ENCODE data around the gene TPK1. TPM values are rescaled to one million over a fixed set of nuclear protein-coding genes. Genes with fewer than 3 reads are reported as not detected.

TPK1 gene
- polyA plus RNA-seq, 2 donors, result 0.63 to 1.8 TPM

DNA sequence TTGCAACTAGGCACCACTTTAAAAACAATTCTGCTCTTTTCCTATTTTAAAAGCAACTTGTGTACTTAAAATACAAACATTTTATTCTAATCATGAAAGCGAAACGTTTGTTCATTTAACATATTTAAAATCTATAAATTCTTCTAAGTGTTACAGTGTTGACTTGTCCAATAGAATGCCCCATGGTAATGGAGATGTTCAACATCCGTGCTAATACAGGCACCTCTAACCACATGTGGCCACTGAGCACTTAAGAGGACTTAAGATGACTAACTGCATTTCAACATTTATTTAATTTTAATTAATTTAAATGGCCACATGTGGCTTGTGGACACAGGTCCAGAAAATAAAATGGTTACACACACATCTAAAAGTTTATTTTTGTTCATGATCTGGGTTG, 115.1 kb downstream of the TPK1 start:
- no peak overlapping the region for H3K27ac ChIP-seq (ENCODE audit: low read depth in 2 of 2, low read length in 1 of 2)
- WGBS, 2 donors, result 83 to 91% methylated on average over 3 of the region's 3 CpGs
- no peaks in the 10 kb centered on the region for H3K36me3 ChIP-seq (ENCODE audit: control insufficient read depth in 2 of 2, insufficient read depth in 2 of 2, low read length in 1 of 2)
- no peaks in the 10 kb centered on the region for H3K9me3 ChIP-seq (ENCODE audit: control insufficient read depth in 2 of 2, insufficient read depth in 1 of 2, low read depth in 1 of 2, low read length in 1 of 2)
- no peak overlapping the region for H3K4me3 ChIP-seq (ENCODE audit: low read depth in 1 of 2, low read length in 2 of 2)
- H3K4me1 ChIP-seq (ENCODE audit: control insufficient read depth in 2 of 2, insufficient read depth in 2 of 2, low read length in 1 of 2), result no peaks in the 10 kb centered on the region
- no peaks in the 10 kb centered on the region for H3K27me3 ChIP-seq (ENCODE audit: control insufficient read depth in 1 of 2, insufficient read depth in 2 of 2, low read length in 2 of 2)

DNA sequence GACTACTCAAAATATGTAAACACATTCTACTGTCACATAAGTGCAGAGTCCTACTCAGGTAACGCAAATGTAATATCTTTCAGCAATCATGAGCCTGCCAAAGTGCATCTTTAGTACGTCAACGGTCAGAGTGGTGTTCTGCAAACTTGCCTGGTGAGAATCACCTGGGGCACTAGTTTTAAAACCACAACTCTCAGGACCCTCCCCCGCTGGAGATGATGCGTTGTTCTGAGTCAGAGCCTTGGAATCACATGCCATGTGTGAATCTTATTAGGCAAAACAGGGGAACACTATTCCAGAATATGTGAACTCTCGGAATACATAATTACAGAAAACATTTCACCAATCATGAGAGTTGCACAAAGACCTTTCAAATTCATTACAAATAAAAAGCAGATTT, 115.7 kb downstream of the TPK1 start:
- Histone ChIP-seq H3K9me3 (ENCODE audit: control insufficient read depth in 2 of 2, insufficient read depth in 1 of 2, low read depth in 1 of 2, low read length in 1 of 2) (no peaks in the 10 kb centered on the region), H3K27ac (ENCODE audit: low read depth in 2 of 2, low read length in 1 of 2) (no peak overlapping the region), H3K4me3 (ENCODE audit: low read depth in 1 of 2, low read length in 2 of 2) (no peak overlapping the region), H3K36me3 (ENCODE audit: control insufficient read depth in 2 of 2, insufficient read depth in 2 of 2, low read length in 1 of 2) (no peaks in the 10 kb centered on the region), H3K4me1 (ENCODE audit: control insufficient read depth in 2 of 2, insufficient read depth in 2 of 2, low read length in 1 of 2) (no peaks in the 10 kb centered on the region), H3K27me3 (ENCODE audit: control insufficient read depth in 1 of 2, insufficient read depth in 2 of 2, low read length in 2 of 2) (no peaks in the 10 kb centered on the region)
- 81 to 82% methylated on average over 6 of the region's 6 CpGs for WGBS, 2 donors

DNA sequence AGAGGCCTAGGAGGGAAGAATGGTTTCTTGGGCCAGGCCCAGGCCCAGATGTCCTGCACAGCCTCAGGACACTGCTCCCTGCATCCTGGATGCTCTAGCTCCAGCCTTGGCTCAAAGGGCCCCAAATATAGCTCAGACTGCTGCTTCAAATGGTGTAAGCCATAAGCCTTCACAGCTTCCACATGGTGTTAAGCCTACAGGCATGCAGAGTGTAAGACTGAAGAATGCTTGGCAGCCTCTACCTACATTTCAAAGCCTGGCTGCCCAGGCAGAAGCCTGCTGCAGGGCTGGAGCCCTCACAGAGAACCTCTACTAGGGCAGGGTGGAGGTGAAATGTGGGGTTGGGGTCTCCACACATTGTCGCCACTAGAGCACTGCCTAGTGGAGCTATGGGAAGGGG, 118.1 kb downstream of the TPK1 start:
- Histone ChIP-seq H3K4me3 (ENCODE audit: low read depth in 1 of 2, low read length in 2 of 2) (no peak overlapping the region), H3K36me3 (ENCODE audit: control insufficient read depth in 2 of 2, insufficient read depth in 2 of 2, low read length in 1 of 2) (no peaks in the 10 kb centered on the region), H3K9me3 (ENCODE audit: control insufficient read depth in 2 of 2, insufficient read depth in 1 of 2, low read depth in 1 of 2, low read length in 1 of 2) (no peaks in the 10 kb centered on the region), H3K27ac (ENCODE audit: low read depth in 2 of 2, low read length in 1 of 2) (no peak overlapping the region), H3K27me3 (ENCODE audit: control insufficient read depth in 1 of 2, insufficient read depth in 2 of 2, low read length in 2 of 2) (no peaks in the 10 kb centered on the region), H3K4me1 (ENCODE audit: control insufficient read depth in 2 of 2, insufficient read depth in 2 of 2, low read length in 1 of 2) (no peaks in the 10 kb centered on the region)
- 98 to 100% methylated on average over 1 of the region's 1 CpG for WGBS, 2 donors

GRCh38 chr7:144713850-144714249, 122.0 kb downstream of the TPK1 start:
- no peak overlapping the region for H3K4me3 ChIP-seq (ENCODE audit: low read depth in 1 of 2, low read length in 2 of 2)
- H3K4me1 ChIP-seq (ENCODE audit: control insufficient read depth in 2 of 2, insufficient read depth in 2 of 2, low read length in 1 of 2), result no peaks in the 10 kb centered on the region
- H3K27me3 ChIP-seq (ENCODE audit: control insufficient read depth in 1 of 2, insufficient read depth in 2 of 2, low read length in 2 of 2), result no peaks in the 10 kb centered on the region
- 58 to 68% methylated on average over 2 of the region's 2 CpGs for WGBS, 2 donors
- H3K36me3 ChIP-seq (ENCODE audit: control insufficient read depth in 2 of 2, insufficient read depth in 2 of 2, low read length in 1 of 2), result no peaks in the 10 kb centered on the region
- no peaks in the 10 kb centered on the region for H3K9me3 ChIP-seq (ENCODE audit: control insufficient read depth in 2 of 2, insufficient read depth in 1 of 2, low read depth in 1 of 2, low read length in 1 of 2)
- no peak overlapping the region for H3K27ac ChIP-seq (ENCODE audit: low read depth in 2 of 2, low read length in 1 of 2)

- H3K36me3 ChIP-seq (ENCODE audit: control insufficient read depth in 2 of 2, insufficient read depth in 2 of 2, low read length in 1 of 2), result no peaks in the 10 kb centered on the region
- H3K9me3 ChIP-seq (ENCODE audit: control insufficient read depth in 2 of 2, insufficient read depth in 1 of 2, low read depth in 1 of 2, low read length in 1 of 2), result no peaks in the 10 kb centered on the region
- WGBS, 2 donors, result 78 to 83% methylated on average over 4 of the region's 4 CpGs
- no peak overlapping the region for H3K27ac ChIP-seq (ENCODE audit: low read depth in 2 of 2, low read length in 1 of 2)
- no peak overlapping the region for H3K4me3 ChIP-seq (ENCODE audit: low read depth in 1 of 2, low read length in 2 of 2)
- H3K27me3 ChIP-seq (ENCODE audit: control insufficient read depth in 1 of 2, insufficient read depth in 2 of 2, low read length in 2 of 2), result no peaks in the 10 kb centered on the region
- no peaks in the 10 kb centered on the region for H3K4me1 ChIP-seq (ENCODE audit: control insufficient read depth in 2 of 2, insufficient read depth in 2 of 2, low read length in 1 of 2)
Observed at GRCh38 chr7:144710791-144711190, 125.1 kb downstream of the TPK1 start.

DNA sequence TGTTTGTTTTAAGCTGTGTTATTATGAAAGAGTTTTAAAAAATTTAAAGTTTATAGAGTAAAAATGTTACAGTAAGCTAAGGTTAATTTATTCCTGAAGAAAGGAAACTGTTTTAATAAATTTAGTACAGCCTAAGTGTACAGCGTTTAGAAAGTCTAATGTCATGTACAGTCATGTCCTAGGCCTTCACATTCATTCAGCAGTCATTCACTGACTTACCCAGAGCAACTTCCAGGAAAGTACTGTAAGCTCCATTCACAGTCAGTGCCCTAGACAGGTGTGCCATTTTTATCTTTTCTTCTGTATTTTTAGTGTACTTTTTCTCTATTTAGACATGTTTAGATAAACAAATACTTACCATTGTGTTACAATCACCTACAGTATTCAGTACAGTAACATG, 126.8 kb downstream of the TPK1 start:
- WGBS, 2 donors, result 56 to 62% methylated on average over 1 of the region's 1 CpG
- no peaks in the 10 kb centered on the region for H3K36me3 ChIP-seq (ENCODE audit: control insufficient read depth in 2 of 2, insufficient read depth in 2 of 2, low read length in 1 of 2)
- H3K4me3 ChIP-seq (ENCODE audit: low read depth in 1 of 2, low read length in 2 of 2), result no peak overlapping the region
- no peaks in the 10 kb centered on the region for H3K27me3 ChIP-seq (ENCODE audit: control insufficient read depth in 1 of 2, insufficient read depth in 2 of 2, low read length in 2 of 2)
- no peaks in the 10 kb centered on the region for H3K4me1 ChIP-seq (ENCODE audit: control insufficient read depth in 2 of 2, insufficient read depth in 2 of 2, low read length in 1 of 2)
- H3K9me3 ChIP-seq (ENCODE audit: control insufficient read depth in 2 of 2, insufficient read depth in 1 of 2, low read depth in 1 of 2, low read length in 1 of 2), result no peaks in the 10 kb centered on the region
- H3K27ac ChIP-seq (ENCODE audit: low read depth in 2 of 2, low read length in 1 of 2), result no peak overlapping the region

GRCh38 chr7:144691240-144691639, 144.6 kb downstream of the TPK1 start:
- Histone ChIP-seq H3K4me3 (ENCODE audit: low read depth in 1 of 2, low read length in 2 of 2) (no peak overlapping the region), H3K36me3 (ENCODE audit: control insufficient read depth in 2 of 2, insufficient read depth in 2 of 2, low read length in 1 of 2) (no peaks in the 10 kb centered on the region), H3K9me3 (ENCODE audit: control insufficient read depth in 2 of 2, insufficient read depth in 1 of 2, low read depth in 1 of 2, low read length in 1 of 2) (no peaks in the 10 kb centered on the region), H3K4me1 (ENCODE audit: control insufficient read depth in 2 of 2, insufficient read depth in 2 of 2, low read length in 1 of 2) (no peaks in the 10 kb centered on the region), H3K27ac (ENCODE audit: low read depth in 2 of 2, low read length in 1 of 2) (no peak overlapping the region), H3K27me3 (ENCODE audit: control insufficient read depth in 1 of 2, insufficient read depth in 2 of 2, low read length in 2 of 2) (no peaks in the 10 kb centered on the region)

- H3K27ac ChIP-seq (ENCODE audit: low read depth in 2 of 2, low read length in 1 of 2), result no peak overlapping the region
- 88 to 91% methylated on average over 6 of the region's 6 CpGs for WGBS, 2 donors
- no peaks in the 10 kb centered on the region for H3K36me3 ChIP-seq (ENCODE audit: control insufficient read depth in 2 of 2, insufficient read depth in 2 of 2, low read length in 1 of 2)
- H3K4me1 ChIP-seq (ENCODE audit: control insufficient read depth in 2 of 2, insufficient read depth in 2 of 2, low read length in 1 of 2), result no peaks in the 10 kb centered on the region
- no peak overlapping the region for H3K4me3 ChIP-seq (ENCODE audit: low read depth in 1 of 2, low read length in 2 of 2)
- H3K9me3 ChIP-seq (ENCODE audit: control insufficient read depth in 2 of 2, insufficient read depth in 1 of 2, low read depth in 1 of 2, low read length in 1 of 2), result no peaks in the 10 kb centered on the region
- no peaks in the 10 kb centered on the region for H3K27me3 ChIP-seq (ENCODE audit: control insufficient read depth in 1 of 2, insufficient read depth in 2 of 2, low read length in 2 of 2)
Observed at GRCh38 chr7:144682581-144683280, 153.1 kb downstream of the TPK1 start.

DNA sequence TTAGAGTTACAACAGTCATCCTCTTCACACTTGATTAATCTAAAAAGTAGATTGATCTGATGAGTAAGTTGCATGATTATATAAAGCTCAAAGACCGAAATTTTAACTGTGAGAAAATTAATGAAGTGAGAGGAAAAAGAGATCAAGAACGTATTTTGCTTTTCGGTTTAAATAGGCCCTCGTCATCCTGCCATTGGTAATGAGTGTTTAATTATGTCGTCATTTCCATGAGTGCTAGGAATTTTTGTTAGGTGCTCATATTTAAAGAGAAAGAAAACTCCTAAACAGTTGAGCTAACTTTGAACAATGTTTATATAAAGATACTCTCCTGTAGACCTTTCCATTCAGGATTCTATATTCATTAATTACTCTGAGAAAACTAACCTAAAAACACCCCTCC, 159.4 kb downstream of the TPK1 start:
- no peaks in the 10 kb centered on the region for H3K9me3 ChIP-seq (ENCODE audit: control insufficient read depth in 2 of 2, insufficient read depth in 1 of 2, low read depth in 1 of 2, low read length in 1 of 2)
- no peaks in the 10 kb centered on the region for H3K4me1 ChIP-seq (ENCODE audit: control insufficient read depth in 2 of 2, insufficient read depth in 2 of 2, low read length in 1 of 2)
- WGBS, 2 donors, result 72 to 82% methylated on average over 5 of the region's 5 CpGs
- no peaks in the 10 kb centered on the region for H3K27me3 ChIP-seq (ENCODE audit: control insufficient read depth in 1 of 2, insufficient read depth in 2 of 2, low read length in 2 of 2)
- no peaks in the 10 kb centered on the region for H3K36me3 ChIP-seq (ENCODE audit: control insufficient read depth in 2 of 2, insufficient read depth in 2 of 2, low read length in 1 of 2)
- H3K4me3 ChIP-seq (ENCODE audit: low read depth in 1 of 2, low read length in 2 of 2), result no peak overlapping the region
- H3K27ac ChIP-seq (ENCODE audit: low read depth in 2 of 2, low read length in 1 of 2), result no peak overlapping the region

DNA sequence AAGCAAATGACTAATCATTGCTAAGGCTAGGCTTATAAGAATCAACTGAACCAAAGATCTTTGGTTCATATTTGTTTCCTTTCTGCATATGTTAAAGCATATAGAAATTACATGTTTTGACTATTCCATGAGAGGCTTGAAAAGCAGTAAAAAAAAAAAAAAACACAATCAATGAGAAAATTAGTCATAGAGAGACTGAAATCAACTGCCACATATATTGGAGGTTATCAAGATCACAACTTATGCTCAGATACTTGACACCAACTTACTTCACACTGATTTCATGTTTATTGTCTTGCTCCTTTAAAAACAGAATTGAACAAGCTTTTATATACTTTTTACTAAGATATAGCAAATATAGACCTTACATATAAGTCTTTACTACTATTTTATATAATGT, 161.3 kb downstream of the TPK1 start:
- Histone ChIP-seq H3K9me3 (ENCODE audit: control insufficient read depth in 2 of 2, insufficient read depth in 1 of 2, low read depth in 1 of 2, low read length in 1 of 2) (no peaks in the 10 kb centered on the region), H3K4me1 (ENCODE audit: control insufficient read depth in 2 of 2, insufficient read depth in 2 of 2, low read length in 1 of 2) (no peaks in the 10 kb centered on the region), H3K36me3 (ENCODE audit: control insufficient read depth in 2 of 2, insufficient read depth in 2 of 2, low read length in 1 of 2) (no peaks in the 10 kb centered on the region), H3K27me3 (ENCODE audit: control insufficient read depth in 1 of 2, insufficient read depth in 2 of 2, low read length in 2 of 2) (no peaks in the 10 kb centered on the region), H3K27ac (ENCODE audit: low read depth in 2 of 2, low read length in 1 of 2) (no peak overlapping the region), H3K4me3 (ENCODE audit: low read depth in 1 of 2, low read length in 2 of 2) (no peak overlapping the region)
